ENCODE measurements around the gene NEK6. TPM values are rescaled to one million over a fixed set of nuclear protein-coding genes. Genes with fewer than 3 reads are reported as not detected.

Gene NEK6
- total RNA-seq, 2 experiments from 2014 or later: 0.89 to 1.7 TPM

DNA sequence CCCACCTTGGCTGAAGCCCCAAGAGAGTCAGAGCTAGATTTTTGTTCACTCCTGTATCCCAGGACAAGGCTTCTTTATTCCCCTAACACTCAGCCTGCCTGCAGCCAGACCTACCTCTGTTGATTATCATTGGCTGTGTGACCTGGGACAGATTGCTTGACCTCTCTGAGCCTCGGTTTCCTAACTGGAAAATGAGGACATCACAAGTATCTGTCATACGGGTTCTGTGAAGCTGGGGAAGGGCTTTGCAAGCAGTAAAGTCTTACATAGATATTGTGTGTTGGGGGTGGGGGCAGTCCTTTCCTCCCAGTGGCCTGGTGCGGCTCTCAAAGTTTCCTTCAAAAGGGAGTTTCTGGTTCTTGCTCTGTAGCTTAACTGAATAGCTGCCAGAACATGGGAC is 2.5 kb upstream of the NEK6 start:
- DNase-seq: no peak
- H3K4me3 Mint-ChIP-seq: no peak overlapping the region
- peaks cover 0 to 14% of the 10 kb centered on the region in 2 experiments for H3K27me3 ChIP-seq (ENCODE audit: control insufficient read depth in 1 of 2, insufficient read depth in 2 of 2, low read length in 2 of 2)
- H3K27ac Mint-ChIP-seq: no peak overlapping the region
- peaks cover 31% of the 10 kb centered on the region for H3K4me1 ChIP-seq (ENCODE audit: insufficient read depth, low read length)
- no peaks in the 10 kb centered on the region for H3K9me3 Mint-ChIP-seq
- intact Hi-C loops (cut with DNase I, micrococcal nuclease): no loop called here
- H3K36me3 Mint-ChIP-seq (ENCODE audit: low read depth): no peaks in the 10 kb centered on the region
- no peak overlapping the region for H3K27ac ChIP-seq (ENCODE audit: low read depth in 1 of 2, low read length in 2 of 2)
- H3K36me3 ChIP-seq (ENCODE audit: insufficient read depth, low read length): no peaks in the 10 kb centered on the region
- H3K4me1 Mint-ChIP-seq (ENCODE audit: low read depth): peaks cover 18% of the 10 kb centered on the region
- peaks cover 0 to 4% of the 10 kb centered on the region in 2 experiments for H3K9me3 ChIP-seq (ENCODE audit: control insufficient read depth in 1 of 2, insufficient read depth in 1 of 2, low read length in 2 of 2)
- ATAC-seq (ENCODE audit: poor library complexity): no peak
- H3K4me3 ChIP-seq (ENCODE audit: low read length): no peak overlapping the region
- peaks cover 49% of the 10 kb centered on the region for H3K27me3 Mint-ChIP-seq
- TF ChIP-seq, protein P1, sequence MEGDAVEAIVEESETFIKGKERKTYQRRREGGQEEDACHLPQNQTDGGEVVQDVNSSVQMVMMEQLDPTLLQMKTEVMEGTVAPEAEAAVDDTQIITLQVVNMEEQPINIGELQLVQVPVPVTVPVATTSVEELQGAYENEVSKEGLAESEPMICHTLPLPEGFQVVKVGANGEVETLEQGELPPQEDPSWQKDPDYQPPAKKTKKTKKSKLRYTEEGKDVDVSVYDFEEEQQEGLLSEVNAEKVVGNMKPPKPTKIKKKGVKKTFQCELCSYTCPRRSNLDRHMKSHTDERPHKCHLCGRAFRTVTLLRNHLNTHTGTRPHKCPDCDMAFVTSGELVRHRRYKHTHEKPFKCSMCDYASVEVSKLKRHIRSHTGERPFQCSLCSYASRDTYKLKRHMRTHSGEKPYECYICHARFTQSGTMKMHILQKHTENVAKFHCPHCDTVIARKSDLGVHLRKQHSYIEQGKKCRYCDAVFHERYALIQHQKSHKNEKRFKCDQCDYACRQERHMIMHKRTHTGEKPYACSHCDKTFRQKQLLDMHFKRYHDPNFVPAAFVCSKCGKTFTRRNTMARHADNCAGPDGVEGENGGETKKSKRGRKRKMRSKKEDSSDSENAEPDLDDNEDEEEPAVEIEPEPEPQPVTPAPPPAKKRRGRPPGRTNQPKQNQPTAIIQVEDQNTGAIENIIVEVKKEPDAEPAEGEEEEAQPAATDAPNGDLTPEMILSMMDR (IDR thresholded peaks at IDR 0.05): no peak
- ChIA-PET POLR2A (no interaction called here), CTCF (no interaction called here)

DNA sequence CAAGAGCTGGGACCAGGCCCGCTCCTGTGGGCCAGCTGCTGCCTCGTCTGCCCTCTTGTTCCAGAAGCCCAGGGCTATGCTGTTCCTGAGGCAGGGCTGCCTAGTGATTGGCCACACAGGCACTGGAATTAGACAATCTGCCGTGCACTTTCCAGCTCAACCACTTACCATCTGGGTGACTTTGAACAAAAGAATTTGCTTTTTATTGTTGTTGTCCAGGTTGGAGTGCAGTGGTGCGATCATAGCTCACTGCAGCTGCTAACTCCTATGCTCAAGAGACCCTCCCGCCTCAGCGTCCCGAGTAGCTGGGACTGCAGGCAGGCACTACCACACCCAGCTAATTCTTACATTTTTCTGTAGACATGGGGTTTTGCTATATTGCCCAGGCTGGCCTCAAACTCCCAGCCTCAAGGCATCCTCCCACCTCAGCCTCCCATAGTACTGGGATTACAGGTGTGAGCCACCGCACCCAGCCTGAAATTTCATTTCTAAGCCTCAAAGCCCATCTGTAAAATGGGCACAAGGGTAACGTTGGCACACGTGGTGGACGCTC is 1.2 kb upstream of the NEK6 start:
- no peak overlapping the region for H3K27ac Mint-ChIP-seq
- Histone ChIP-seq H3K9me3 (ENCODE audit: control insufficient read depth in 1 of 2, insufficient read depth in 1 of 2, low read length in 2 of 2) (peaks cover 0 to 4% of the 10 kb centered on the region in 2 experiments), H3K27me3 (ENCODE audit: control insufficient read depth in 1 of 2, insufficient read depth in 2 of 2, low read length in 2 of 2) (peaks cover 0 to 19% of the 10 kb centered on the region in 2 experiments), H3K4me1 (ENCODE audit: insufficient read depth, low read length) (peaks cover 42% of the 10 kb centered on the region), H3K36me3 (ENCODE audit: insufficient read depth, low read length) (no peaks in the 10 kb centered on the region), H3K4me3 (ENCODE audit: low read length) (no peak overlapping the region), H3K27ac (ENCODE audit: low read depth in 1 of 2, low read length in 2 of 2) (no peak overlapping the region)
- H3K36me3 Mint-ChIP-seq (ENCODE audit: low read depth): no peaks in the 10 kb centered on the region
- H3K4me1 Mint-ChIP-seq (ENCODE audit: low read depth): peaks cover 18% of the 10 kb centered on the region
- no peaks in the 10 kb centered on the region for H3K9me3 Mint-ChIP-seq
- intact Hi-C loops (cut with DNase I, micrococcal nuclease): no loop called here
- H3K27me3 Mint-ChIP-seq: peaks cover 62% of the 10 kb centered on the region
- H3K4me3 Mint-ChIP-seq: peak overlapping the region; percentile 86
- ATAC-seq (ENCODE audit: poor library complexity) (no peak), DNase-seq (no peak)
- ChIA-PET CTCF (no interaction called here), POLR2A (no interaction called here)
- TF ChIP-seq, protein P1 (IDR thresholded peaks at IDR 0.05): no peak

DNA sequence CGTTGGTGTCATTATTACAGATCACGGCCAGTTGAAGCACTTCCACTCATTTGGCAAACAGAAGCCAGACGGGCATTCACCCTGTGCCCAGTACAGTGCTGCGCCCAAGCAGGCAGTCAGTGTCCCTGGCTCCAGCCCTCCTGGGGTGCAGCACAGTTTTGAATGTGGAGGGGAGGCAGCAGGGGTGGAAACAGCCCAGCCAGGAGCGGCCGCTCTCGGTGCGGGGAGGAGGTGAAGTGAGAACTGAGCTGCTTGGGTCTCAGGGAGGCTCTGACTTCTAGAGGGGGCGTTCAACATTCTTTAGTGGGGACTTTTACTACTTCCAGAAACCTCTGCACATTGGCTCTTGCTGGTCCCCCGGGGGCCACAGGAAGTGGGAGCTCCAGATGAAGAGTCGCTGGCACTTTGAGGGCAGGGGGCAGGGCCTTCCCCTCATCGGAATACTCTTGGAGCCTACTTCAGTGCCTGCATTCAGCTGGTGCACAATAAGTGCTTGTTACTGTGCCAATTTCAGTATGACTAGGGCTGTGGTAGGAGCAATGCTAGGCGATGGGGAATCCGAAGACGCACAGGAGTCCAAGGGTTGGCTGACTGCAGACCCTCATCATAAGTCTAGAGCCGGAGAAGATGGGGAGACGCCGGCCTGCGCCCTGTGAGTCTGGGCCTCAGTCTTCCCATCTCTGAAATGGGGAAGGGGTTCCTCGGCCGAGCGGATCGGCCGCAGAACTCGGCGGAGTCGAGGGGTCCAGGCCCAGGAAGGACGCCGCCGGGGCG is 492 bp upstream of the NEK6 start:
- no peak overlapping the region for H3K27ac ChIP-seq (ENCODE audit: low read depth in 1 of 2, low read length in 2 of 2)
- H3K27ac Mint-ChIP-seq: no peak overlapping the region
- ChIA-PET POLR2A (interaction anchor here (1.2 kb wide), 1 partner anchor 41 kb away, joined by 3 read pairs; no protein-coding TSS in a partner anchor), CTCF (no interaction called here)
- H3K9me3 ChIP-seq (ENCODE audit: control insufficient read depth in 1 of 2, insufficient read depth in 1 of 2, low read length in 2 of 2): peaks cover 0 to 4% of the 10 kb centered on the region in 2 experiments
- peaks cover 0 to 22% of the 10 kb centered on the region in 2 experiments for H3K27me3 ChIP-seq (ENCODE audit: control insufficient read depth in 1 of 2, insufficient read depth in 2 of 2, low read length in 2 of 2)
- peak; percentile 14 for ATAC-seq (ENCODE audit: poor library complexity)
- no peaks in the 10 kb centered on the region for H3K36me3 Mint-ChIP-seq (ENCODE audit: low read depth)
- peak overlapping the region; percentile 86 for H3K4me3 Mint-ChIP-seq
- peak in 1 of 14 experiments; percentile 26 for DNase-seq
- peaks cover 18% of the 10 kb centered on the region for H3K4me1 Mint-ChIP-seq (ENCODE audit: low read depth)
- intact Hi-C loops (cut with DNase I, micrococcal nuclease): no loop called here
- H3K9me3 Mint-ChIP-seq: no peaks in the 10 kb centered on the region
- H3K27me3 Mint-ChIP-seq: peaks cover 68% of the 10 kb centered on the region
- peaks cover 44% of the 10 kb centered on the region for H3K4me1 ChIP-seq (ENCODE audit: insufficient read depth, low read length)
- TF ChIP-seq, protein P1 (IDR thresholded peaks at IDR 0.05): no peak
- H3K4me3 ChIP-seq (ENCODE audit: low read length): peak overlapping the region; percentile 32
- H3K36me3 ChIP-seq (ENCODE audit: insufficient read depth, low read length): no peaks in the 10 kb centered on the region
